SH-SY5Y (cell line): ENCODE results near the gene CCDC196.

Experiments used
- GATA2 ChIP-seq: IDR thresholded peaks from 2 replicates; pipeline ENCODE4 v1.6.1; 2011; ENCODE audit warnings: mild to moderate bottlenecking, low read depth, low read length
- GATA3 ChIP-seq: IDR thresholded peaks from 2 replicates; pipeline ENCODE4 v1.6.1; 2011; ENCODE audit warnings: low read depth, mild to moderate bottlenecking, low read length, moderate library complexity

- TF ChIP-seq GATA3 = no peak
- TF ChIP-seq GATA2 = no peak
Measured at GRCh38 chr14:66440801-66441200, 45.4 kb upstream of the CCDC196 start.
